ENCODE data around the gene SLC6A19. TPM values are rescaled to one million over a fixed set of nuclear protein-coding genes. Genes with fewer than 3 reads are reported as not detected.
"Not testable (repeated sequence)": the region's sequence is repeated elsewhere in the genome, so short reads cannot be mapped to it uniquely, and the experiment has no call there.

Gene SLC6A19
- total RNA-seq, 1 donor from 2014 or later = not detected

GRCh38 chr5:1265461-1266455 is 64.4 kb downstream of the SLC6A19 start:
- intact Hi-C loops (cut with DNase I) = no loop called here
- DNase-seq (no peak), ATAC-seq (ENCODE audit: poor library complexity) (no peak)

GRCh38 chr5:1266791-1267190 is 65.4 kb downstream of the SLC6A19 start:
- no peak for DNase-seq
- intact Hi-C loops (cut with DNase I) = no loop called here
- ATAC-seq (ENCODE audit: poor library complexity) = no peak

GRCh38 chr5:1267464-1267863 is 66.1 kb downstream of the SLC6A19 start:
- ATAC-seq (ENCODE audit: poor library complexity); intact Hi-C loops (cut with DNase I); DNase-seq: not testable (repeated sequence)

GRCh38 chr5:1268056-1268455 is 66.7 kb downstream of the SLC6A19 start:
- intact Hi-C loops (cut with DNase I) = no loop called here
- no peak for ATAC-seq (ENCODE audit: poor library complexity)
- DNase-seq = no peak

- DNase-seq (no peak), ATAC-seq (ENCODE audit: poor library complexity) (no peak)
- intact Hi-C loops (cut with DNase I) = no loop called here
These were observed 67.3 kb downstream of the SLC6A19 start for GRCh38 chr5:1268666-1269065.

- ATAC-seq (ENCODE audit: poor library complexity) = no peak
These were observed 69.0 kb downstream of the SLC6A19 start for GRCh38 chr5:1270426-1270825.

GRCh38 chr5:1270933-1271914 is 69.8 kb downstream of the SLC6A19 start:
- ATAC-seq (ENCODE audit: poor library complexity) (no peak), DNase-seq (no peak)
- intact Hi-C loops (cut with DNase I) = no loop called here

More at GRCh38 chr5:1270426-1270825, 69.0 kb downstream of the SLC6A19 start:
- DNase-seq = no peak
- intact Hi-C loops (cut with DNase I) = no loop called here

- DNase-seq = no peak
These were observed 70.8 kb downstream of the SLC6A19 start for GRCh38 chr5:1272201-1272600.

GRCh38 chr5:1273745-1274144 is 72.3 kb downstream of the SLC6A19 start:
- DNase-seq (no peak), ATAC-seq (ENCODE audit: poor library complexity) (no peak)
- intact Hi-C loops (cut with DNase I) = no loop called here

More at GRCh38 chr5:1272201-1272600, 70.8 kb downstream of the SLC6A19 start:
- no peak for ATAC-seq (ENCODE audit: poor library complexity)
- intact Hi-C loops (cut with DNase I) = no loop called here

GRCh38 chr5:1274471-1274870 is 73.1 kb downstream of the SLC6A19 start:
- intact Hi-C loops (cut with DNase I) = no loop called here
- ATAC-seq (ENCODE audit: poor library complexity) = no peak
- no peak for DNase-seq

Other genes starting within 250 kb of the SLC6A19 start
- gene NKD2, start 192.8 kb upstream of the SLC6A19 start, total RNA-seq = 2.8 TPM
- 172 TPM for gene SLC12A7, start 89.5 kb upstream of the SLC6A19 start, total RNA-seq
- not detected for gene SLC6A18, start 23.8 kb downstream of the SLC6A19 start, total RNA-seq
- gene TERT, start 93.5 kb downstream of the SLC6A19 start, total RNA-seq = not detected
- gene CLPTM1L, start 143.5 kb downstream of the SLC6A19 start, total RNA-seq = 30.4 TPM
- gene SLC6A3, start 243.8 kb downstream of the SLC6A19 start, total RNA-seq = not detected

All from Right ventricle myocardium superior (tissue), 1 donor.